Rectal smooth muscle tissue (tissue), 1 donor: ENCODE results near the gene VRK2.

ENCODE experiments used
- H3K27ac ChIP-seq: one replicate; pipeline ENCODE4 v1.7.0; 2013; ENCODE audit warnings: low read depth, low read length, inconsistent platforms
- H3K27me3 ChIP-seq: one replicate; pipeline ENCODE4 v1.7.0; 2013; ENCODE audit warnings: low read length; ENCODE audit not compliant: control insufficient read depth, insufficient read depth
- H3K36me3 ChIP-seq: one replicate; pipeline ENCODE4 v1.7.0; 2013; ENCODE audit warnings: low read length; ENCODE audit not compliant: control insufficient read depth, insufficient read depth
- H3K4me1 ChIP-seq: one replicate; pipeline ENCODE4 v1.7.0; 2013; ENCODE audit warnings: low read length; ENCODE audit not compliant: control insufficient read depth, insufficient read depth
- H3K4me3 ChIP-seq: one replicate; pipeline ENCODE4 v1.7.0; 2013; ENCODE audit warnings: low read length
- H3K9ac ChIP-seq: one replicate; pipeline ENCODE4 v1.7.0; 2013; ENCODE audit warnings: low read length

VRK2 gene

DNA sequence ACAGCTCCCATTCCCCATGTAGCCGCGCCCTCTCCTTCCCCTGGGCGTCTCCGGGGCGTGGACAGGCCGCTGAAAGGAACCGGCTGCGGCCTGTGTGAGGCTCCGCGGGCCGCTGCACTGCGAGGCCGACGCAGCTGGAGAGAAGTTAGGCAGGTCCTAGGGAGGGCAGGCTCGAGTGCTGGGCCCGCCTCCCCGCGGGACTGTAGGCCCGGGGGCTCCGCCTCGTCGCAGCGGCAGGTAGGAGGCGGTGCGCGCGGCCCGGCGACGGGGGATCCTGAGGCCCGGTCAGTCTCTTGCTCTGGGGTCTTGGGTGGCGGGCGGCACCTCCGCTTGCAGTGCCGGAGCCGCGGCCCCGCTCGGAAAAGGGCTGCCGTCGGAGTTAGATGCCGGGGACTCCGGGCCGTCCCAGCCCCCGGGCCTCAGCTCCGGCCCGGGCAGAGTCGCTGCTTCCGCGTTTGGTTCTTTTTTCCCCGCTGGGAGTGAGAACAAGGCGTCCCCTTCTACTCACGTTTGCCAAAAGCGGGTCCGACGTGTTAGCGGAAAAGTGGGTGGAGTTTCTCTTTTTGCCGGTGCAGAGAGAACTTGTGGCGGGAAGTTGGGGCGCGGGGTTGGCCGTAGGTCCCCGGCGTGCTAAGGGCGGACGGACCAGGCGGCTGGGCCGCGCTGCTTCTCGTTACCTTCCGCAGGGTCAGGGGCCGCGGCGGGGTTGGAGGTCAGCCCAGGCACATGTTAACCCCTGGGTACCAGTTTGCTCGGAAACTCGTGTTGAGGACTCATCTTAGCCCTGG, at the start of gene VRK2:
Gene VRK2, plus strand, starts transcription at position 222 of the 788 bp plus-strand sequence. CDS start 2,026 bp downstream, outside the sequence.
- H3K4me3 ChIP-seq: peak within 1 kb of the TSS; percentile 90
- peaks cover 6% of the 10 kb centered on the region for H3K4me1 ChIP-seq
- no peaks in the 10 kb centered on the region for H3K27me3 ChIP-seq
- H3K36me3 ChIP-seq: no peaks in the 10 kb centered on the region
- H3K27ac ChIP-seq: peak within 1 kb of the TSS; percentile 92
- peak within 1 kb of the TSS; percentile 76 for H3K9ac ChIP-seq

DNA sequence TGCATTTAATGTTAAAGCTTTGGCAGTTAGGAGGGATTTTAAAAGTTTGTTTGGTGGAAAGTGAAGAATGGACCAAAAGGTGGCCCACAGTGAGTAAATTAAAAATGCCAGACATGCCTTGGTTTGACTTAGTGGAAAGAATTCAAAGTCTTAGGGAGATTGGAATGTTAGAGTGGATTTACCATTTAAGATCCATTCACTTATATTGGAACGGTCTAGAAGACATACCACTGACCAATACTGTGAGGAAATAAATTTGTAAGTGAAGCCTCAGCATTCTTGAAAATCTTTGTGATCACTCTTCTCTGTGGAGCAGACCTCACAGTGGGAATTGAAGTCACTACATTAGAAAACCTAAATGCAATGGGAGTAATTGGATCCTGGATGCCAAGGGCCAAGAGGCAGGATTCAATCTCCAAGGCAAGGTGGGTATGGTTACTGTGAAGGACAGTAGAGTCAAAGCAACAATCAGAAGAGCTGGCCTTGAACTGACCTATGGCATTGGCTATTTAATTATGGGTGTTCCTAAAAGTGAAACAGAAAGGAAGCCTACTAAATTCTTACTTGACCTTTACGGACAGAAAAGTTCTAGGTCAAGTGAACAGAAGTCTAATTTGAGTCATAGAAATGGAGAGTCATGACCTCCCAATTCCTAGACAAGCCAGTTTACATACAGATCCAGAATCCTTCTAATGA, 40.2 kb upstream of the VRK2 start:
- H3K27ac ChIP-seq: no peak overlapping the region

DNA sequence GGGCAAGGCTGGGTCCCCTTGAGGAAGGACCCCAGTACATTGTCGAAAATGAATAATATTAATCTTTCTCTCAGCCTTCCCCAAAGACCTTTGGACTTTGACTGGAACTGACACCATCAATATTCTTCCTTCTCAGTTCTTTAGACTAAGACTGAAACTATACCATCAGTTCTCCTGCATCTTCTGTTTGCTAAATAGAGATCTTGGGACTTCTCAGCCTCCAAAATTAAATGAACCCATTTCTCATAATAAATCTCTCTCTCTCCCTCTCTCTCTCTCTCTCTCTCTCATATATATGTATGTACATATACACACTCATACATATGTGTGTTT, 39.7 kb upstream of the VRK2 start:
- no peak overlapping the region for H3K9ac ChIP-seq
- no peak overlapping the region for H3K4me3 ChIP-seq
- H3K4me1 ChIP-seq: no peaks in the 10 kb centered on the region
- no peaks in the 10 kb centered on the region for H3K27me3 ChIP-seq
- H3K27ac ChIP-seq: no peak overlapping the region
- H3K36me3 ChIP-seq: no peaks in the 10 kb centered on the region

More for the DNA sequence above, 40.2 kb upstream of the VRK2 start:
- no peaks in the 10 kb centered on the region for H3K4me1 ChIP-seq
- no peaks in the 10 kb centered on the region for H3K36me3 ChIP-seq
- no peak overlapping the region for H3K4me3 ChIP-seq
- no peaks in the 10 kb centered on the region for H3K27me3 ChIP-seq
- H3K9ac ChIP-seq: no peak overlapping the region

DNA sequence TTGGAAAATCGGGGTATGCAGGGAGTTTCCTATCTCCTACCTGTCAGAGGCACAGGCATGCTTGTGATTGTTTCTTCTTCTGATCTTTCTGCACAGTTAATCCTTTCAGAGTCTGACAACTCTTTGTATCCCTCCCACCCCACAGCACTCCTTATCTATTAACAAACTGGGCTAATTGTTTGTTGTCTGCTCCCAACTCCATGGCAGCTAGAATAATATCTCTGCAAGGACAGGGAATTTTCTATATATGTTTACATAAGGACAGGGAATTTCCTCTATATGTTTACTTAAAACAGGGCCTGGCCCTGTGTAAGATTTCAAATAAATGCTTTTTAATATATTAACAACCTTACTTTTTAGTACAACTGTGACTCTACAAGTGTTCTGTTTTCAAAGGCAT, 36.0 kb upstream of the VRK2 start:
- H3K27ac ChIP-seq: no peak overlapping the region
- no peak overlapping the region for H3K4me3 ChIP-seq
- H3K27me3 ChIP-seq: no peaks in the 10 kb centered on the region
- H3K4me1 ChIP-seq: no peaks in the 10 kb centered on the region
- H3K9ac ChIP-seq: no peak overlapping the region
- H3K36me3 ChIP-seq: no peaks in the 10 kb centered on the region

DNA sequence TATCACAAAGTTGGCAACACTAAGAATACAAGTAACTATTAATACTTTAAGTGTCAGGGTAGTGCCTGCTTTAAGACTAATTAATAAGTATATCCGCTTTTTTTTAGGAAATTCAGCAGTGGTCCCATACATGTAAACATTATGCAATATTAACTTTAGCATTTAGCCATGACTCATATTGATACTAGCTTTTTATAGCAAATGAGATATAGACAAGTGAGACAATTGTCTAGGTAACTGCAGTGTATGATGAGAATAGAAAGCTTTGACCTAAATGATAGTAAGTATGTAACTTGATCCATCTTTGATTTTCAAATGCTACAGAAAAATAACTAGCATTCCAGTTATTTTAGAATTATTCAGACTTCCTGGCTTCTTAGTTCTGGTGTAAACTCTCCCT, 27.4 kb upstream of the VRK2 start:
- no peak overlapping the region for H3K4me3 ChIP-seq
- H3K36me3 ChIP-seq: no peaks in the 10 kb centered on the region
- no peak overlapping the region for H3K9ac ChIP-seq
- H3K27me3 ChIP-seq: no peaks in the 10 kb centered on the region
- no peak overlapping the region for H3K27ac ChIP-seq
- no peaks in the 10 kb centered on the region for H3K4me1 ChIP-seq

DNA sequence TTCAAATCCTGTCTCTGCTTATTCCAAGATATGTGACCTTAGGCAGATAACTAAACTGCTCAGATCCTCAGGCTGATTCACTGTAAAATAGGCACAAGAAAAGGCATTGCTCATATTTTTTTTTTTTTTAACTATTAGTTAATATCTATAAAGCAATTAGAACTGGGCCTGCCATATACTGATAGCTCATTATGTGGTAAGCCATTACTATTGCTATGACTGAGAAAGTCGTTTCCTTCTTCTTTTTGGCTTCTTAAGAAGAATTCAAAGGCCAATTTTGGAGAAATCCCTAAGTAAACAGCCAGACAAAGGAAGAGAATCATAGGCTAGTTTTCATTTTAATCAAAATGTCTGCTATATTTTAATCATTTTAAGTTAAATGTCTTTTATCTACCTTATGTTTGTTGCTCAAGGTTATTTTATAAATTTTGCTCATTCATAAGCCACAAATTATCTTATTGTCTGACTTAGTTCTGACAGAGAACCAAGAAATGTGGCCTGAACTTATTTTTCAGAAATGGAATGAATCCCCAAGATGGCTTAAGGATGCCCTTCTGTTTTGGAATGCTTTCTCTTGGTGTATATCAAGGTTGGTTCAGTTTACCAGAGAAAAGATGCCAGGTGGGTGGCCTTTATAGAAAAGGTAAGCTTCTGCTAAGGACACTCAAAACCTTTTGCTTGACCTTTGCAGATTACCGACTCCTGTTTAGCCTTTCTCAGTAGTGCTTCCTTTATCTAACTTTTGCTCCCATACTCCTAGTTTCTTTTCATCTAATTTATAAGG, 21.3 kb upstream of the VRK2 start:
- no peaks in the 10 kb centered on the region for H3K4me1 ChIP-seq
- no peak overlapping the region for H3K27ac ChIP-seq
- no peaks in the 10 kb centered on the region for H3K27me3 ChIP-seq
- no peaks in the 10 kb centered on the region for H3K36me3 ChIP-seq
- H3K9ac ChIP-seq: no peak overlapping the region
- no peak overlapping the region for H3K4me3 ChIP-seq

DNA sequence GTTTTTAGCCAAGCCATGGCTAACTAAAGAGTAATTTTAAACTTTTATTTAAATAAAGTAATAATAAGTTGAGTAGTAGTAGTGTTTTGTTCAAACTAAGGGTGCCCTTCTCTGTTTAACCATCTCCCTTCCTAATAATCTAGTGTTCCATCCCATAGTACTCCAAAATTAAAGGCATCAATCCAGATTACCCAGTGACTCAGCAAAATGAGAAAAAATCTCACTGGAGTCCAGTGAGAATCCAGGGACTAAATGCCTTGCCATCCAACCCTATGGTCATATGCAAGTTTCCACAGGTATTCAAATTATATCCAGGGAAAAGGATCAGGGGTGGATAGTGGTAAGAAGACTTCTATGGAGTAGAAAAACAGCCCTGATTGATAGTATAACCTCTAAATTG, 19.6 kb upstream of the VRK2 start:
- Histone ChIP-seq H3K27me3 (no peaks in the 10 kb centered on the region), H3K4me1 (no peaks in the 10 kb centered on the region), H3K4me3 (no peak overlapping the region), H3K27ac (no peak overlapping the region), H3K9ac (no peak overlapping the region), H3K36me3 (no peaks in the 10 kb centered on the region)

DNA sequence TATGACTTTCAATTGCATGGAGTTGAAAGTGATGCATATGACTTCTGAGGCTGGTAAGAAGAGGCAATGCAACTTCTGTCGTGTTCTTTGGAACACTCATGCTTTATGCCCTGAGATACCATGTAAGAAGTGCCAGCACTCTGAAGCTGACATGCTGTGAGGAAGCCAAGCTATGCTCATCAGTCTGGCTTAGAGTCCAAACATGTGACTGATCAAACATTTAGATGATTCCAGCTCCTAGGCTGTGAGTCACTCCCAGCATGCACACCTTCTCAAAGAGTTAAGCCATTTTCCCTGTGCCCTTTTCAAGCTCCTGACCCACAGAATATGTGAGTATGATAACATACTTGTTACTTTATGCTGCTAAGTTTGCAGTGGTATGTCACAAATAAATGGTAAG, 15.8 kb upstream of the VRK2 start:
- Histone ChIP-seq H3K9ac (no peak overlapping the region), H3K27me3 (no peaks in the 10 kb centered on the region), H3K27ac (no peak overlapping the region), H3K4me1 (no peaks in the 10 kb centered on the region), H3K36me3 (no peaks in the 10 kb centered on the region), H3K4me3 (no peak overlapping the region)

DNA sequence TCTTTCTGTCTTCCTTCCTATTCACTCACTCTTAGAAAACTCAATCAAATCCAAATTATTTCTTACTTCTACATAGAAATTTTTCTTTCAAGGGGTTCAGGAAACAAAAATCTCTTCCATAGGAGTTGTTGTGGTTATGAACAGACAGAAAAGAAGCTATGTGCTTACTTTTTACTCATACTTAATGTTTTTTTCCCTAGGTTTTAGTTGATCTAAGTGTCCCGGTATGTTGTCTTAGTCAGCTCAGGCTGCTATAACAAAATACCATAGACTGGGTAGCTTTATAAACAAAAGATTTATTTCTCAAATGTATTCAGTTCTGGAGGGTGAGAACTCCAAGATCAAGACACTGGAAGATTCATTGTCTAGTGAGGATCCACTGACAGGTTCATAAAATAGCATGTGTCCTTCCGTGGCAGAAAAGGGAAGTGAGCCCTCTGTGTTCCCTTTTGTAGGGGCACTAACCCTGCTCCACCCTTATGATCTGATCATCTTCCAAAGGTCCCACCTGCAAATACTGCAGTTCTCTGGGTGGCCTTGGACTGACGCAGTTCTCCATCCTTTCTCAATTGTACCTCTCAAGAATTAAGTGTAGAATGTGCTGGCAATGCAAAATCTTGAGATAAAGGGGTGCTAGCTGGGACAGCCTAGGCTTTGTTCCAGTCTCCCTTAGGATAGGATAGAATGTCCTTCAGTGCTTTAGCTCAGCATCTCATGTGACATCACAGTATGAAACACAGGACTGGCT, 14.4 kb upstream of the VRK2 start:
- H3K4me3 ChIP-seq: no peak overlapping the region
- H3K36me3 ChIP-seq: no peaks in the 10 kb centered on the region
- H3K27me3 ChIP-seq: no peaks in the 10 kb centered on the region
- no peaks in the 10 kb centered on the region for H3K4me1 ChIP-seq
- H3K27ac ChIP-seq: no peak overlapping the region
- no peak overlapping the region for H3K9ac ChIP-seq

DNA sequence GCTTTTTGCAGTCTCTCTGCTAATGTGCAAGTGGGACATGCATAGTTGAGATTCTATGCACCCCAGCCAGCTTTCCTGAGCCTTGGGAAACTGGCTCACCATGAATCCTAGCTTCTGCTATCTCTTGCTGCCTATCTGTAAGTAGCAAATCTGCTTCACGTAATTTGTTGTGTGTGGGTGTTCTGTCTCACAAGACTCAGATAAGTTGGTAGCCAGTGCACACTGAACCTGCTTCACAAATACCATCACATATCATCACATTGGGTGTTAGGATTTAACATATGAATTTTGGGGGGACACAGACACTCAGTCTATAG, 13.9 kb upstream of the VRK2 start:
- H3K27ac ChIP-seq: no peak overlapping the region
- H3K27me3 ChIP-seq: no peaks in the 10 kb centered on the region
- H3K4me1 ChIP-seq: no peaks in the 10 kb centered on the region
- no peaks in the 10 kb centered on the region for H3K36me3 ChIP-seq
- no peak overlapping the region for H3K4me3 ChIP-seq
- no peak overlapping the region for H3K9ac ChIP-seq

DNA sequence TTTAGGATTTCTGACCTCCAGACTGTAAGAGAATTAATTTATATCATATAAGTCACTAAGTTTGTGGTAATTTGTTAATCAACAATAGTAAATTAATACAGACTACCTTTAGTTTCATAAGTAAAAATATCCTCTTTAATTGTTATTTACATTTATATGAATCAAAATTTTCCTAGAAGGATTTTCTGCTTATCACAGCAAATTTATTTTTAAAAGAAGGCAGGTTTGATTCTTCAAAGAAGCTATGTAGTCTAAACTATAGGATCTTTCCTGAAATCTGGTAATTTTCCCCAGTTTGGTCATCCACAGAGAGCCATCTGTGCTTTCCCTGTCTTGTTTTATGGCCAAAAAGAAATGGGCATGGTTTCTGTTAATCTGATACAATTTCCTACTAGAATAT, 13.1 kb upstream of the VRK2 start:
- Histone ChIP-seq H3K4me1 (no peaks in the 10 kb centered on the region), H3K27me3 (no peaks in the 10 kb centered on the region), H3K27ac (no peak overlapping the region), H3K36me3 (no peaks in the 10 kb centered on the region), H3K9ac (no peak overlapping the region), H3K4me3 (no peak overlapping the region)

DNA sequence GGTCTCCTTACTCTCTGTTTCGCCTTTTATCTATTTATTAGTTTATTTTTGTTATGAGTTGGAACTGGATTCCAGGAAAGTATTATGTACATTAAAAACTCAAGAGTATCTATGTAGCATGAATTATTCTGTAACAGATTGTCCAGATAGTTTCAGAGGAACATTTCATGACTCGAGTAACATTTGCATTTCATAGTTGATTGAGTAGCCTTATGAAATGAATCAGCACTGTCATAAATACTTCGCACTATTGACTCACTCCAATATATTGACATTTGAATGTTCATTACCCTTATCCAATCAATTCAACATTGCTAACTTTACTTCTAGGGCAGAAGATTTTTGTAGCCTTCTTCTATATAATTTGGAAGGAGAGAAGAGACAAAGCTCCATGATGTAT, 11.3 kb upstream of the VRK2 start:
- H3K27ac ChIP-seq: no peak overlapping the region
- no peaks in the 10 kb centered on the region for H3K27me3 ChIP-seq
- H3K4me1 ChIP-seq: no peaks in the 10 kb centered on the region
- no peak overlapping the region for H3K9ac ChIP-seq
- H3K4me3 ChIP-seq: no peak overlapping the region
- no peaks in the 10 kb centered on the region for H3K36me3 ChIP-seq
